Liver (tissue), 3 donors: Measurements from ENCODE around the gene SELENOP.

Source experiments
- CTCF ChIP-seq: fragments of 150-350 bp; IDR thresholded peaks from 2 replicates; pipeline ENCODE4 v1.5.1; 2017; ENCODE audit warnings: improper control_type of control experiment, low read depth, low read length; ENCODE audit not compliant: missing input control
- EGR1 ChIP-seq, 2 donors: IDR thresholded peaks; 2 replicates each; pipeline ENCODE4 v1.6.1; 2016 to 2018; ENCODE audit warnings: antibody characterized with exemption in 2 of 2, low read depth in 2 of 2
- JUND ChIP-seq, 2 donors: IDR thresholded peaks; 2 replicates each; pipeline ENCODE4 v1.6.1; 2016; ENCODE audit warnings: antibody characterized with exemption in 2 of 2
- REST ChIP-seq: IDR thresholded peaks from 2 replicates; pipeline ENCODE4 v1.6.1; 2016; ENCODE audit warnings: antibody characterized with exemption, mild to moderate bottlenecking
- SP1 ChIP-seq: IDR thresholded peaks from 2 replicates; pipeline ENCODE4 v1.6.1; 2018; ENCODE audit warnings: antibody characterized with exemption, mild to moderate bottlenecking
- TAF1 ChIP-seq: conservative IDR thresholded peaks from 2 replicates; pipeline ENCODE4 v1.6.1; 2016; ENCODE audit warnings: antibody characterized with exemption, mild to moderate bottlenecking
- ZBTB33 ChIP-seq: IDR thresholded peaks from 2 replicates; pipeline ENCODE4 v1.6.1; 2016; ENCODE audit warnings: antibody characterized with exemption
- donor health status: healthy.
- donor health status: healthy.

GRCh38 chr5:42779083-42779482 is 32.6 kb downstream of the SELENOP start:
- TF ChIP-seq JUND (IDR thresholded peaks at IDR 0.05) (no peak), TAF1 (no peak), CTCF (no peak), EGR1 (IDR thresholded peaks at IDR 0.05; ENCODE audit: low read depth in 2 of 2) (no peak), REST (no peak), ZBTB33 (no peak), SP1 (no peak)
